ENCODE measurements around the gene SLC6A6.
"Not testable (repeated sequence)": the region's sequence is repeated elsewhere in the genome, so short reads cannot be mapped to it uniquely, and the experiment has no call there.

SLC6A6 gene

GRCh38 chr3:14398797-14399106 lies 3.7 kb upstream of the SLC6A6 start:
- H3K4me3 ChIP-seq (ENCODE audit: low read depth, low read length): no peak overlapping the region
- no peak overlapping the region for H3K27ac ChIP-seq (ENCODE audit: low read depth, low read length)
- H3K27me3 ChIP-seq (ENCODE audit: insufficient read depth, low read length): no peaks in the 10 kb centered on the region
- H3K79me2 ChIP-seq (ENCODE audit: control insufficient read depth, insufficient read depth, low read length, unreplicated experiment): peaks cover 8% of the 10 kb centered on the region
- no peak overlapping the region for H2AFZ ChIP-seq (ENCODE audit: low read length, unreplicated experiment)
- H3K4me1 ChIP-seq (ENCODE audit: control insufficient read depth, insufficient read depth, low read length, unreplicated experiment): peaks cover under 1% of the 10 kb centered on the region
- no peaks in the 10 kb centered on the region for H3K36me3 ChIP-seq (ENCODE audit: insufficient read depth, low read length)

DNA sequence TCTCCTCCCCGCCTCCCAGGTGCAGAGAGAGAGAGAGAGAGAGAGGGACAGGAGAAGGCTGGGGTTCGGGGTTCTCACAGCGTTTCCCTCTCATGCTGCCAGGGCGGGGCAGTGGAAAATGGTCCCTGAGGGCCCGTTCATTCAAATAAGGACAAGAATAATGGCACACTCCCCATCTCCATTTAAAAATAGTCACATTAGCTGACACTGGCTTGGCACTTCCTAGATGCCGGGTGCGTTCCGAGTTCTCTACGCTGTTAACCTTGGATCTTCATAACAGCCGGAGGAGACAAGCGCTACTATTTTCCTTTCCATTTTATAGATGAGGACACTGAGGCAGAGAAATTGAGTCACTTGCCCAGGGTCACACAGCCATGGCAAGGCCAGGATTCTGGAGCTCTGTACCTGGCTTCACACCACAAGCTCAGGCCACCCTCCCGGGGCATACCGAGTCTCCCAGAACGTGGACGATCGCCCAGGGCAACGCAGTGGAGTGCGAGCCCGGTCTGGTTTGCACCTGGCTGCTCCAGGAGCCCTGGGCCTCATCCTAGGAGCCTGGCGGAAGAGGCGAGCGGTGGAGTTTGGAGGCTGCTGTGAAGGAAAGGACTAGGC lies 608 bp upstream of the SLC6A6 start:
- H3K4me3 ChIP-seq (ENCODE audit: low read depth, low read length): peak overlapping the region; percentile 94
- no peaks in the 10 kb centered on the region for H3K36me3 ChIP-seq (ENCODE audit: insufficient read depth, low read length)
- H3K27ac ChIP-seq (ENCODE audit: low read depth, low read length): no peak overlapping the region
- H2AFZ ChIP-seq (ENCODE audit: low read length, unreplicated experiment): no peak overlapping the region
- peaks cover 14% of the 10 kb centered on the region for H3K4me1 ChIP-seq (ENCODE audit: control insufficient read depth, insufficient read depth, low read length, unreplicated experiment)
- peaks cover 38% of the 10 kb centered on the region for H3K79me2 ChIP-seq (ENCODE audit: control insufficient read depth, insufficient read depth, low read length, unreplicated experiment)
- no peaks in the 10 kb centered on the region for H3K27me3 ChIP-seq (ENCODE audit: insufficient read depth, low read length)

GRCh38 chr3:14403619-14404155 lies 1.3 kb downstream of the SLC6A6 start:
- Histone ChIP-seq H3K36me3 (ENCODE audit: insufficient read depth, low read length) (no peaks in the 10 kb centered on the region), H3K4me1 (ENCODE audit: control insufficient read depth, insufficient read depth, low read length, unreplicated experiment) (peaks cover 14% of the 10 kb centered on the region), H3K79me2 (ENCODE audit: control insufficient read depth, insufficient read depth, low read length, unreplicated experiment) (peaks cover 40% of the 10 kb centered on the region), H3K27ac (ENCODE audit: low read depth, low read length) (no peak overlapping the region), H3K27me3 (ENCODE audit: insufficient read depth, low read length) (no peaks in the 10 kb centered on the region), H3K4me3 (ENCODE audit: low read depth, low read length) (peak overlapping the region; percentile 94), H2AFZ (ENCODE audit: low read length, unreplicated experiment) (no peak overlapping the region)

GRCh38 chr3:14404186-14404585 lies 1.8 kb downstream of the SLC6A6 start:
- Histone ChIP-seq H3K4me1 (ENCODE audit: control insufficient read depth, insufficient read depth, low read length, unreplicated experiment) (peaks cover 16% of the 10 kb centered on the region), H3K79me2 (ENCODE audit: control insufficient read depth, insufficient read depth, low read length, unreplicated experiment) (peaks cover 40% of the 10 kb centered on the region), H2AFZ (ENCODE audit: low read length, unreplicated experiment) (no peak overlapping the region), H3K4me3 (ENCODE audit: low read depth, low read length) (peak overlapping the region; percentile 94), H3K27ac (ENCODE audit: low read depth, low read length) (no peak overlapping the region), H3K36me3 (ENCODE audit: insufficient read depth, low read length) (no peaks in the 10 kb centered on the region), H3K27me3 (ENCODE audit: insufficient read depth, low read length) (no peaks in the 10 kb centered on the region)

GRCh38 chr3:14404631-14405359 lies 2.4 kb downstream of the SLC6A6 start:
- H2AFZ ChIP-seq (ENCODE audit: low read length, unreplicated experiment): no peak overlapping the region
- no peaks in the 10 kb centered on the region for H3K27me3 ChIP-seq (ENCODE audit: insufficient read depth, low read length)
- peaks cover 21% of the 10 kb centered on the region for H3K4me1 ChIP-seq (ENCODE audit: control insufficient read depth, insufficient read depth, low read length, unreplicated experiment)
- H3K36me3 ChIP-seq (ENCODE audit: insufficient read depth, low read length): no peaks in the 10 kb centered on the region
- H3K27ac ChIP-seq (ENCODE audit: low read depth, low read length): no peak overlapping the region
- H3K4me3 ChIP-seq (ENCODE audit: low read depth, low read length): peak overlapping the region; percentile 94
- H3K79me2 ChIP-seq (ENCODE audit: control insufficient read depth, insufficient read depth, low read length, unreplicated experiment): peaks cover 44% of the 10 kb centered on the region

GRCh38 chr3:14405360-14406238 lies 3.2 kb downstream of the SLC6A6 start:
- peaks cover 44% of the 10 kb centered on the region for H3K79me2 ChIP-seq (ENCODE audit: control insufficient read depth, insufficient read depth, low read length, unreplicated experiment)

DNA sequence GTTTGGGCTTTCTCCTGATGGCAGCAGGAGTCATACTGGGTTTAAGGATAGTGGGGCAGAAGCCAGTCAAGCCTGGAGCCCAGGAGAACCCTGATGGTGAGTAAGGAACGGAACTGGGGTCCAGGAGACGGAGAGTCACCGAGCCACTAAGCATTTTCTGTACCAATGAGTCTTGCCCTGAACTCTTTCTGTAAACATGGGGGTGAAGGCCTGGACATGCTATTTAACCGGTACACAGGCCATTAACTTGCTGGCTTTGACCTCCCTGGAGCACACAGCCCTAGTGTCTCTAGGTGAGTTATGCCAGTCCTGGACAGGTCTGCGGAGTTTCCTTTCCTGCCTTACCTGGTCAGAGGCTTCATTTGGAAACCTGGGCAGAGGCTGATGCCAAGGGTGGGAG lies 3.9 kb downstream of the SLC6A6 start:
- Histone ChIP-seq H3K4me3 (ENCODE audit: low read depth, low read length) (no peak overlapping the region), H2AFZ (ENCODE audit: low read length, unreplicated experiment) (no peak overlapping the region), H3K79me2 (ENCODE audit: control insufficient read depth, insufficient read depth, low read length, unreplicated experiment) (peaks cover 47% of the 10 kb centered on the region), H3K36me3 (ENCODE audit: insufficient read depth, low read length) (0 out of 2 replicates have a peak, but pooled peaks cover 4% of the 10 kb centered on the region), H3K4me1 (ENCODE audit: control insufficient read depth, insufficient read depth, low read length, unreplicated experiment) (peaks cover 36% of the 10 kb centered on the region), H3K27me3 (ENCODE audit: insufficient read depth, low read length) (no peaks in the 10 kb centered on the region), H3K27ac (ENCODE audit: low read depth, low read length) (no peak overlapping the region)

More at GRCh38 chr3:14405360-14406238, 3.2 kb downstream of the SLC6A6 start:
- Histone ChIP-seq H3K27ac (ENCODE audit: low read depth, low read length) (no peak overlapping the region), H3K36me3 (ENCODE audit: insufficient read depth, low read length) (no peaks in the 10 kb centered on the region), H3K4me1 (ENCODE audit: control insufficient read depth, insufficient read depth, low read length, unreplicated experiment) (peaks cover 28% of the 10 kb centered on the region), H2AFZ (ENCODE audit: low read length, unreplicated experiment) (no peak overlapping the region), H3K27me3 (ENCODE audit: insufficient read depth, low read length) (no peaks in the 10 kb centered on the region), H3K4me3 (ENCODE audit: low read depth, low read length) (no peak overlapping the region)

DNA sequence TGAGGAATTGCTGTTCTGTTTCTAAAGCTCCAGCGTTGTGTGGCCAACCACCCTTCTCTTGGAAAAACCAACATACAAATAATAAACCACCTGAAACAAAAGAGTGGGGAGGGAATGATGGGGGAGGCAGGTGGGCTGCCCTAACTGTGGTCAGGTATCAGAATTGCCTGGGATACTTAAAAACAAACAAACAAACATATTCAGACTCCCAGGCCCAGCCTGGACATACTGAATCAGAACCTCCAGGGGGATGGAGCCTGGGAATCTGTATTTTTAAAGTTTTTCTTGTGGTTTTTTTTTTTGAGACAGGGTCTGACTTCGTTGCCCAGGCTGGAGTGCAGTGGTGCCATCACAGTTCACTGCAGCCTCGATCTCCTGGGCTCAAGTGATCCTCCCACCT lies 4.4 kb downstream of the SLC6A6 start:
- H3K4me1 ChIP-seq (ENCODE audit: control insufficient read depth, insufficient read depth, low read length, unreplicated experiment): peaks cover 40% of the 10 kb centered on the region
- peaks cover 52% of the 10 kb centered on the region for H3K79me2 ChIP-seq (ENCODE audit: control insufficient read depth, insufficient read depth, low read length, unreplicated experiment)
- no peaks in the 10 kb centered on the region for H3K27me3 ChIP-seq (ENCODE audit: insufficient read depth, low read length)
- H3K36me3 ChIP-seq (ENCODE audit: insufficient read depth, low read length): 0 out of 2 replicates have a peak, but pooled peaks cover 8% of the 10 kb centered on the region
- no peak overlapping the region for H3K4me3 ChIP-seq (ENCODE audit: low read depth, low read length)
- H3K27ac ChIP-seq (ENCODE audit: low read depth, low read length): no peak overlapping the region
- no peak overlapping the region for H2AFZ ChIP-seq (ENCODE audit: low read length, unreplicated experiment)

- Histone ChIP-seq H3K4me3 (ENCODE audit: low read depth, low read length) (no peak overlapping the region), H2AFZ (ENCODE audit: low read length, unreplicated experiment) (no peak overlapping the region), H3K36me3 (ENCODE audit: insufficient read depth, low read length) (0 out of 2 replicates have a peak, but pooled peaks cover 8% of the 10 kb centered on the region), H3K79me2 (ENCODE audit: control insufficient read depth, insufficient read depth, low read length, unreplicated experiment) (peaks cover 54% of the 10 kb centered on the region), H3K4me1 (ENCODE audit: control insufficient read depth, insufficient read depth, low read length, unreplicated experiment) (peaks cover 42% of the 10 kb centered on the region), H3K27me3 (ENCODE audit: insufficient read depth, low read length) (no peaks in the 10 kb centered on the region), H3K27ac (ENCODE audit: low read depth, low read length) (no peak overlapping the region)
These were observed 4.8 kb downstream of the SLC6A6 start for GRCh38 chr3:14407203-14407602.

DNA sequence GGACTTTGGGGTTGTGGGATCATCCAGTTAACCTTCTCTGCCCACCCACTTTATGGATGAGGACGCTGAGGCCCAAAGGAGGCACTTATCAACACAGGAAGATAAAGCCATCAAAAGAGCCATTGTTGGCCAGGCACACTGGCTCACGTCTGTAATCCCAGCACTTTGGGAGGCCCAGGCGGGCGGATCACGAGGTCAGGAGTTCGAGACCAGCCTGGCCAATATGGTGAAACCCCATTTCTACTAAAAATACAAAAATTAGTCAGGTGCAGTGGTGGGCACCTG lies 7.3 kb downstream of the SLC6A6 start:
- peaks cover 48% of the 10 kb centered on the region for H3K4me1 ChIP-seq (ENCODE audit: control insufficient read depth, insufficient read depth, low read length, unreplicated experiment)
- H3K4me3 ChIP-seq (ENCODE audit: low read depth, low read length); H3K27me3 ChIP-seq (ENCODE audit: insufficient read depth, low read length); H3K36me3 ChIP-seq (ENCODE audit: insufficient read depth, low read length); H2AFZ ChIP-seq (ENCODE audit: low read length, unreplicated experiment): not testable (repeated sequence)
- peaks cover 40% of the 10 kb centered on the region for H3K79me2 ChIP-seq (ENCODE audit: control insufficient read depth, insufficient read depth, low read length, unreplicated experiment)
- H3K27ac ChIP-seq (ENCODE audit: low read depth, low read length): peak overlapping the region; percentile 89; the same call in 1 of the 2 replicates

All from ACC112 (cell line).